H1 (cell line): ENCODE data around the gene PSKH1. TPM values are rescaled to one million over a fixed set of nuclear protein-coding genes. Genes with fewer than 3 reads are reported as not detected.

ENCODE experiments used
- CTCF ChIA-PET: fragments of 300-600 bp; sonication (Branson Sonifier 250); formaldehyde crosslinking; loops from one replicate; lab custom pipeline; 2021; ENCODE audit not compliant: partially characterized antibody; lab: Charles Lee
- POLR2A ChIA-PET: fragments of 300-600 bp; sonication (Branson Sonifier 250); formaldehyde crosslinking; loops from one replicate; lab custom pipeline; 2021; ENCODE audit warnings: inconsistent platforms; ENCODE audit not compliant: partially characterized antibody; lab: Charles Lee
- DNase-seq, 2 experiments: peaks; one replicate each; pipeline versions ENCODE4 v3.0.0 to v3.0.0-alpha.2; 2010 to 2022; ENCODE audit warnings: low spot score in 2 of 2, low read depth in 1 of 2, mixed read lengths in 1 of 2
- FAIRE-seq: peaks from 2 replicates; lab custom pipeline; 2011; peaks lifted over from hg19 to GRCh38; lab: Jason Lieb, UNC
- H2AFZ ChIP-seq: 2 replicates; pipeline ENCODE4 v1.8.1; 2012; ENCODE audit warnings: low read length, inconsistent platforms
- H2AK5ac ChIP-seq: 2 replicates; pipeline ENCODE4 v1.6.1; 2013; ENCODE audit warnings: low read depth, low read length
- H2BK120ac ChIP-seq: replicated peaks from 2 replicates; pipeline ENCODE3; 2013; ENCODE audit warnings: low read depth, low read length, inconsistent platforms
- H2BK12ac ChIP-seq: 2 replicates; pipeline ENCODE4 v1.6.1; 2013; ENCODE audit warnings: low read depth, low read length
- H2BK15ac ChIP-seq: 2 replicates; pipeline ENCODE4 v1.6.1; 2013; ENCODE audit warnings: low read length
- H2BK20ac ChIP-seq: 2 replicates; pipeline ENCODE4 v1.6.1; 2013; ENCODE audit warnings: low read length
- H2BK5ac ChIP-seq: 2 replicates; pipeline ENCODE4 v1.6.1; 2013; ENCODE audit warnings: low read depth, low read length
- H3K14ac ChIP-seq: 2 replicates; pipeline ENCODE4 v1.6.1; 2013; ENCODE audit warnings: inconsistent platforms; ENCODE audit not compliant: insufficient read length
- H3K18ac ChIP-seq: 2 replicates; pipeline ENCODE4 v1.6.1; 2013; ENCODE audit warnings: low read length; ENCODE audit errors: extremely low read depth
- H3K23ac ChIP-seq: 2 replicates; pipeline ENCODE4 v1.6.1; 2013; ENCODE audit warnings: inconsistent platforms; ENCODE audit not compliant: insufficient read length
- H3K23me2 ChIP-seq: 2 replicates; pipeline ENCODE4 v1.6.1; 2013; ENCODE audit warnings: low read depth, low read length
- H3K27ac ChIP-seq: 2 replicates; pipeline ENCODE4 v1.6.1; 2011; ENCODE audit warnings: low read depth, low read length, inconsistent platforms
- H3K27me3 ChIP-seq, 4 experiments: replicated peaks in 1 of 4; 1 replicate in 1 of 4; 2 replicates in 3 of 4; pipeline versions ENCODE4 v1.6.1 to v1.8.1; 2011 to 2013; ENCODE audit warnings: low read length in 3 of 4, mild to moderate bottlenecking in 3 of 4, inconsistent platforms in 2 of 4, mixed read lengths in 2 of 4, moderate library complexity in 1 of 4; ENCODE audit not compliant: control insufficient read depth in 3 of 4, insufficient read depth in 3 of 4; ENCODE audit errors: extremely low read depth in 1 of 4
- H3K36me3 ChIP-seq, 4 experiments: 2 replicates each; pipeline versions ENCODE4 v1.6.1 to v1.8.1; 2011 to 2013; ENCODE audit warnings: mild to moderate bottlenecking in 4 of 4, low read length in 3 of 4, moderate library complexity in 2 of 4, control low read depth in 1 of 4, inconsistent platforms in 1 of 4; ENCODE audit not compliant: insufficient read depth in 4 of 4, control insufficient read depth in 2 of 4
- H3K4ac ChIP-seq: replicated peaks from 2 replicates; pipeline ENCODE3; 2013; ENCODE audit warnings: low read length, low read depth, mixed read lengths, inconsistent platforms; ENCODE audit not compliant: insufficient read length
- H3K4me1 ChIP-seq, 4 experiments: replicated peaks in 1 of 4; 1 replicate in 1 of 4; 2 replicates in 3 of 4; pipeline versions ENCODE4 v1.6.1 to v1.8.1; 2011 to 2013; ENCODE audit warnings: low read length in 3 of 4, inconsistent platforms in 2 of 4, mixed read lengths in 1 of 4; ENCODE audit not compliant: insufficient read depth in 4 of 4, control insufficient read depth in 3 of 4
- H3K4me2 ChIP-seq, 2 experiments: 2 replicates each; pipeline versions ENCODE4 v1.6.1 to v1.8.1; 2011 to 2013; ENCODE audit warnings: low read depth in 2 of 2, low read length in 2 of 2, control low read depth in 1 of 2, inconsistent platforms in 1 of 2, mild to moderate bottlenecking in 1 of 2; ENCODE audit not compliant: insufficient read depth in 1 of 2
- H3K4me3 ChIP-seq, 4 experiments: fragments of 200-600, 300-600 bp in 1 of 4; sonication (generic), shearing (Covaris generic), sonication (Bioruptor Twin) in 1 of 4; 2 replicates each; pipeline versions ENCODE4 v1.5.1 to v1.8.1; 2011 to 2016; ENCODE audit warnings: low read length in 4 of 4, low read depth in 3 of 4, control low read depth in 2 of 4, inconsistent platforms in 2 of 4, mild to moderate bottlenecking in 2 of 4, mixed read lengths in 1 of 4, moderate library complexity in 1 of 4; ENCODE audit not compliant: insufficient read depth in 2 of 4; ENCODE audit errors: extremely low read depth in 1 of 4
- H3K56ac ChIP-seq: replicated peaks from 2 replicates; pipeline ENCODE3; 2013; ENCODE audit warnings: low read depth, mild to moderate bottlenecking, mixed read lengths, low read length, inconsistent platforms; ENCODE audit not compliant: insufficient read length
- H3K79me1 ChIP-seq: 2 replicates; pipeline ENCODE4 v1.6.1; 2013; ENCODE audit warnings: low read depth, low read length, control low read depth
- H3K79me2 ChIP-seq, 2 experiments: 2 replicates each; pipeline versions ENCODE4 v1.6.1 to v1.8.1; 2012 to 2013; ENCODE audit warnings: low read length in 2 of 2, mild to moderate bottlenecking in 2 of 2, inconsistent platforms in 1 of 2; ENCODE audit not compliant: insufficient read depth in 2 of 2, control insufficient read depth in 1 of 2
- H3K9ac ChIP-seq, 4 experiments: replicated peaks in 1 of 4; 1 replicate in 1 of 4; 2 replicates in 3 of 4; pipeline versions ENCODE4 v1.6.1 to v1.8.1; 2011 to 2013; ENCODE audit warnings: low read depth in 3 of 4, low read length in 3 of 4, control low read depth in 2 of 4, mild to moderate bottlenecking in 2 of 4, moderate library complexity in 2 of 4, inconsistent platforms in 1 of 4; ENCODE audit errors: extremely low read depth in 1 of 4
- H3K9me3 ChIP-seq, 2 experiments: 2 replicates each; pipeline versions ENCODE4 v1.6.1 to v1.8.1; 2012 to 2013; ENCODE audit warnings: mild to moderate bottlenecking in 2 of 2, moderate library complexity in 2 of 2, control low read depth in 1 of 2, inconsistent platforms in 1 of 2, low read depth in 1 of 2, low read length in 1 of 2, mixed read lengths in 1 of 2; ENCODE audit not compliant: insufficient read depth in 2 of 2
- H4K20me1 ChIP-seq, 2 experiments: replicated peaks in 1 of 2; 2 replicates each; pipeline versions ENCODE3 to v1.8.1; 2011 to 2013; ENCODE audit warnings: inconsistent platforms in 2 of 2, low read length in 2 of 2, mild to moderate bottlenecking in 1 of 2; ENCODE audit not compliant: insufficient read depth in 2 of 2, control insufficient read depth in 1 of 2
- H4K5ac ChIP-seq: 2 replicates; pipeline ENCODE4 v1.6.1; 2013; ENCODE audit warnings: low read length, low read depth, mixed read lengths, inconsistent platforms; ENCODE audit not compliant: insufficient read length
- H4K8ac ChIP-seq: 2 replicates; pipeline ENCODE4 v1.8.0; 2013; ENCODE audit warnings: mild to moderate bottlenecking, moderate library complexity, low read length, inconsistent platforms; ENCODE audit not compliant: insufficient read depth; ENCODE audit errors: extremely low read depth
- H4K91ac ChIP-seq: replicated peaks from 2 replicates; pipeline ENCODE3; 2013; ENCODE audit warnings: low read length, mixed read lengths, inconsistent platforms; ENCODE audit not compliant: insufficient read length
- CEBPB ChIP-seq: IDR thresholded peaks from 2 replicates; pipeline ENCODE4 v1.6.1; 2012; ENCODE audit warnings: low read depth, low read length
- EP300 ChIP-seq, 2 experiments: IDR thresholded peaks; 1 replicate in 1 of 2; 2 replicates in 1 of 2; pipeline ENCODE4 v1.6.1; 2011 to 2012; ENCODE audit warnings: low read depth in 2 of 2, low read length in 2 of 2, mild to moderate bottlenecking in 2 of 2, borderline replicate concordance in 1 of 2, inconsistent platforms in 1 of 2, moderate library complexity in 1 of 2
- EZH2 ChIP-seq: fragments of 200-600 bp; sonication (generic); IDR thresholded peaks from 2 replicates; pipeline ENCODE4 v1.7.1; 2012; ENCODE audit warnings: low read depth, mild to moderate bottlenecking, moderate library complexity, low read length, inconsistent platforms; ENCODE audit not compliant: severe bottlenecking
- GABPA ChIP-seq: IDR thresholded peaks from 2 replicates; pipeline ENCODE4 v1.6.1; 2011; ENCODE audit warnings: mild to moderate bottlenecking, low read length, moderate library complexity, borderline replicate concordance; ENCODE audit not compliant: insufficient read depth
- MAX ChIP-seq: IDR thresholded peaks from 2 replicates; pipeline ENCODE4 v1.6.1; 2012; ENCODE audit warnings: inconsistent platforms
- PHF8 ChIP-seq: fragments of 200-600 bp; sonication (generic); conservative IDR thresholded peaks from 2 replicates; pipeline ENCODE4 v1.7.1; 2012; ENCODE audit warnings: low read depth, mild to moderate bottlenecking, inconsistent platforms, low read length, moderate library complexity
- SAP30 ChIP-seq: fragments of 300-600 bp; sonication (generic); IDR thresholded peaks from 2 replicates; pipeline ENCODE4 v1.7.1; 2012; ENCODE audit warnings: low read length, moderate library complexity, mild to moderate bottlenecking, inconsistent platforms; ENCODE audit not compliant: insufficient read depth, insufficient replicate concordance
- SIX5 ChIP-seq: IDR thresholded peaks from 2 replicates; pipeline ENCODE4 v1.6.1; 2011; ENCODE audit warnings: mild to moderate bottlenecking, low read depth, low read length
- SUZ12 ChIP-seq: fragments of 200-600 bp; sonication (generic); IDR thresholded peaks from 2 replicates; pipeline ENCODE4 v1.6.1; 2012; ENCODE audit warnings: mild to moderate bottlenecking, inconsistent platforms, low read length, moderate library complexity, mixed read lengths
- YY1 ChIP-seq: IDR thresholded peaks from 2 replicates; pipeline ENCODE4 v1.6.1; 2011; ENCODE audit warnings: low read depth, mild to moderate bottlenecking, low read length
- WGBS, 2 experiments: shearing (Covaris generic) in 1 of 2; methylation state at CpG; one replicate each; pipeline versions ENCODE4 v1.1.6 to v1.1.7; 2013 to 2015; ENCODE audit warnings: low lambda C conversion rate in 2 of 2, mixed read lengths in 2 of 2, inconsistent platforms in 1 of 2, low coverage in 1 of 2, missing lambda C conversion rate in 1 of 2; ENCODE audit not compliant: insufficient replicate concordance in 2 of 2, insufficient coverage in 1 of 2, insufficient read length in 1 of 2; ENCODE audit errors: extremely low coverage in 1 of 2, missing lambda C conversion rate in 1 of 2; 5-methylcytosine and 5-hydroxymethylcytosine counted together
- polyA plus RNA-seq, 7 experiments: library from polyadenylated mRNA; depleted of rRNA in 3 of 7; stranded (reverse) in 5 of 7; unstranded in 2 of 7; fragments of >200 nt in 5 of 7; fragments of 200-250 nt in 2 of 7; gene quantifications; 1 replicate in 5 of 7; 2 replicates in 1 of 7; 4 replicates in 1 of 7; pipeline versions ENCODE4 v1.2.1 to v1.2.3, GENCODE V29; 2011 to 2013; ENCODE audit warnings: missing spikeins in 2 of 7, mixed read lengths in 2 of 7
- total RNA-seq: library from RNA; stranded (reverse); fragmentation: NEBNext Ultra II Directional; extraction: Animal tissue kit (Norgen Biotek cat#: 25700); gene quantifications from 2 replicates; pipeline ENCODE4 v1.2.1, GENCODE V29; 2021

The PSKH1 gene
- total and polyA plus RNA-seq, 2 of the 8 experiments (the other 6 are each of a cell fraction or from before 2014, with no cell fraction given): 24.8 to 51.0 TPM

GRCh38 chr16:67858500-67858899, 34.6 kb upstream of the PSKH1 start:
- peaks cover 50% of the 10 kb centered on the region for H3K79me1 ChIP-seq
- peaks cover 36 to 61% of the 10 kb centered on the region in 2 experiments for H4K20me1 ChIP-seq
- no peak for FAIRE-seq
- peaks cover 42 to 97% of the 10 kb centered on the region in 2 experiments for H3K79me2 ChIP-seq
- H3K27me3 ChIP-seq: no peaks in the 10 kb centered on the region
- H2BK12ac ChIP-seq: peak overlapping the region; percentile 96; the same call in 1 of the 2 replicates
- H4K5ac ChIP-seq: no peak overlapping the region
- H2BK120ac ChIP-seq: no peak overlapping the region
- H3K9ac ChIP-seq: peak overlapping the region in 1 of 4 experiments; percentile 29; a peak in 1 of 7 replicates
- peaks cover 8 to 19% (median 13%) of the 10 kb centered on the region in 4 experiments for H3K4me1 ChIP-seq
- DNase-seq: no peak
- H2BK20ac ChIP-seq: no peak overlapping the region
- H3K23me2 ChIP-seq: no peaks in the 10 kb centered on the region
- no peak overlapping the region for H3K14ac ChIP-seq
- no peaks in the 10 kb centered on the region for H3K9me3 ChIP-seq
- no peak overlapping the region; the same call in 1 of the 2 replicates for H2AK5ac ChIP-seq
- H3K4me3 ChIP-seq: no peak overlapping the region; a peak in 1 of 8 replicates
- no peak overlapping the region for H2AFZ ChIP-seq
- no peak overlapping the region for H3K23ac ChIP-seq
- H3K27ac ChIP-seq: peak overlapping the region; percentile 84
- H3K4ac ChIP-seq: no peak overlapping the region
- H3K18ac ChIP-seq: no peak overlapping the region; the same call in 1 of the 2 replicates
- H4K91ac ChIP-seq: no peak overlapping the region
- 87% methylated on average over 4 of the region's 4 CpGs; no CpG with 5 or more reads in 1 of the 2 experiments for WGBS, 2 experiments
- peaks cover 0 to 18% (median 4%) of the 10 kb centered on the region in 4 experiments; a peak in 3 of 8 replicates for H3K36me3 ChIP-seq
- H2BK5ac ChIP-seq: peak overlapping the region; percentile 63; the same call in 1 of the 2 replicates
- ChIA-PET POLR2A (interaction anchor here (1.1 to 2.9 kb wide), 2 partner anchors 11 to 21 kb away, joined by 3 to 27 read pairs; partner anchors contain the start of genes CENPT and NUTF2), CTCF (interaction anchor here (1.6 kb wide), 1 partner anchor 42 kb away, joined by 4 read pairs; no protein-coding TSS in a partner anchor)
- peak overlapping the region in 1 of 2 experiments; percentile 43; a peak in 2 of 4 replicates for H3K4me2 ChIP-seq
- H2BK15ac ChIP-seq: no peak overlapping the region
- H3K56ac ChIP-seq: no peak overlapping the region
- peak overlapping the region; percentile 9; the same call in 1 of the 2 replicates for H4K8ac ChIP-seq
- TF ChIP-seq YY1: no peak
- no peak for TF ChIP-seq SIX5
- TF ChIP-seq SUZ12: no peak
- TF ChIP-seq CEBPB: no peak
- no peak for TF ChIP-seq MAX
- no peak for TF ChIP-seq EP300 (IDR thresholded peaks at IDR 0.05; ENCODE audit: borderline replicate concordance in 1 of 2, low read depth in 2 of 2, low read length in 2 of 2)
- TF ChIP-seq PHF8: no peak
- no peak for TF ChIP-seq EZH2
- no peak for TF ChIP-seq SAP30
- no peak for TF ChIP-seq GABPA
